Activated CD4-positive, CD25-positive, alpha-beta regulatory T cell treated with anti-CD3 and anti-CD28 coated beads, Interleukin-2, amount 50 U/mL, for 16 hours (primary cell): ENCODE measurements around the gene ITPK1.

Source experiments
- DNase-seq: peaks from one replicate; pipeline ENCODE4 v3.0.0-alpha.2; 2020; ENCODE audit warnings: low read depth, low spot score

Gene ITPK1

GRCh38 chr14:92938890-92939671 lies 176.6 kb downstream of the ITPK1 start:
- no peak for DNase-seq

GRCh38 chr14:92938235-92938875 lies 177.4 kb downstream of the ITPK1 start:
- DNase-seq: no peak

- DNase-seq: no peak
Measured at GRCh38 chr14:92937051-92937937, 178.4 kb downstream of the ITPK1 start.

DNA sequence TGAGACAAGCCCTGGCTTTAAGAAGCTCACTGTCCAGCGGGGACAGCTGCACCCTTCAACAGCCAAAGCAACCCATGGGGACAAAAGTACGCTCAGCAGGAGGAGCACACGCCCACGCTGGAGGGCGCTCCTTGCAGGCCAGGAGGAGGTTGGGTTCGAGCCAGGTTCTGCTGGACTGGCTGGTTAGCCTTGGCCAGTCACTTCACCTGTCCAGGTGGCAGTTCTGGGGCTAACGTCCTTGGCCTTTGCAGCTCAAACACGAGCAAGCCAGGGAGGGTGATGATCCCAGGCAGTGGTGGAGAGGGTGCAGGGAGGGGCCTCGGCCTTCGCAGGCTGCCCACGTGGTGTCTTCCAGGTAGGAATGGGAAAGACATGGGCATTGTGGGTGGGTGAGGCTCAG lies 179.6 kb downstream of the ITPK1 start:
- DNase-seq: no peak

DNA sequence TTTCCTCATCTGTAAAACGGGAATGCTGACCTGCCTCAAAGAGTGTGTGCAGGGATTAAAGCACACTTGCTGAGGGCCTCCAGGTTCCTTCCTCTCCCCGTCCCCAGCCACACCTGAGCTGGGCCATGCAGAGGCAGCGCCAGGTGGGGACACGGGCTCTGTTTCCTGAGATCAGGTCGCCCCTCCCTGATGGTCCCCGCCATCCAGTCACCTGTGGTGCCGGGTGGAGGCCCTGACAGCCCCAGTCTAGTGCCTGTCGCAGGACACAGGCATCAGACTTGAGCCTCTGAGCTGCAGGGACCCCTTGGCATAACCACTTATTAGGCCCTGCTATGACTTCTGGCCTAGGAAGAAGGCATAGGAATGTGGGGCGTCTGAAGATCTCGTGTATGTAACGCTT lies 180.3 kb downstream of the ITPK1 start:
- no peak for DNase-seq

DNA sequence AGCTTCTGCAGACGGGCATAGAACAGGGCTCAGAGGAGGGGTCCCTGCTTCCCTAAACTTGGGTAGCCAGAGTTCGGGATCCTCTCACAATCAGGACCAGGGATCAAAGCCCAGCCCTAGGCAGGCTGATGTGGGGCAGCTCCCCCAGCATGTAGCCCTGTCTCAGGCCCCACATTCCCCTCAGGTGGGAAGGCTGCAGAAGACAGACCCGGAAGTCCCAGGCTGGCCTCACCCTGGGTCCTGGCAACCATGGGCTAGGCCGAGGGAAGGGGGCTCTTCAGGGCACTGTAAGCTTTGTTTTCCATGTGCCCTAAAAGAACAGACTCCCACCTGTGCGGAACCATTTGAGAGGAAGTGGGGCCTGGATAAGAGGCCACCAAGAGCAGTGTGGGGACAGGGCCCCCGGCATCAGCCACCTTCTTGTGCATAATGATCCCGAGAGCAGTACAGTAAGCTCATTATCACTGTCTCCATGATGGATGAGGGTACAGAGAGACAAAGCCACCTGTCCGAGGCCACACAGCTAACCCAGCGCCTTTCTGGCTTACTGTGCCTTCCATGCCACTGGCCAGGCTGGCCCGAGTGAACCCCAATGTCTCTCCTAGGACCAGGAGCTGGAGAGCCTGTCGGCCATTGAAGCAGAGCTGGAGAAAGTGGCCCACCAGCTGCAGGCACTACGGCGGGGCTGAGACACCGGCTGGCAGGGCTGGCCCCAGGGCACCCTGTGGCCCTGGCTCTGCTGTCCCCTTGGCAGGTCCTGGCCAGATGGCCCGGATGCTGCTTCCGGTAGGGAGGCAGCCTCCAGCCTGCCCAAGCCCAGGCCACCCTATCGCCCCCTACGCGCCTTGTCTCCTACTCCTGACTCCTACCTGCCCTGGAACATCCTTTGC lies 181.3 kb downstream of the ITPK1 start:
- no peak for DNase-seq

GRCh38 chr14:92933481-92933880 lies 182.2 kb downstream of the ITPK1 start:
- no peak for DNase-seq

DNA sequence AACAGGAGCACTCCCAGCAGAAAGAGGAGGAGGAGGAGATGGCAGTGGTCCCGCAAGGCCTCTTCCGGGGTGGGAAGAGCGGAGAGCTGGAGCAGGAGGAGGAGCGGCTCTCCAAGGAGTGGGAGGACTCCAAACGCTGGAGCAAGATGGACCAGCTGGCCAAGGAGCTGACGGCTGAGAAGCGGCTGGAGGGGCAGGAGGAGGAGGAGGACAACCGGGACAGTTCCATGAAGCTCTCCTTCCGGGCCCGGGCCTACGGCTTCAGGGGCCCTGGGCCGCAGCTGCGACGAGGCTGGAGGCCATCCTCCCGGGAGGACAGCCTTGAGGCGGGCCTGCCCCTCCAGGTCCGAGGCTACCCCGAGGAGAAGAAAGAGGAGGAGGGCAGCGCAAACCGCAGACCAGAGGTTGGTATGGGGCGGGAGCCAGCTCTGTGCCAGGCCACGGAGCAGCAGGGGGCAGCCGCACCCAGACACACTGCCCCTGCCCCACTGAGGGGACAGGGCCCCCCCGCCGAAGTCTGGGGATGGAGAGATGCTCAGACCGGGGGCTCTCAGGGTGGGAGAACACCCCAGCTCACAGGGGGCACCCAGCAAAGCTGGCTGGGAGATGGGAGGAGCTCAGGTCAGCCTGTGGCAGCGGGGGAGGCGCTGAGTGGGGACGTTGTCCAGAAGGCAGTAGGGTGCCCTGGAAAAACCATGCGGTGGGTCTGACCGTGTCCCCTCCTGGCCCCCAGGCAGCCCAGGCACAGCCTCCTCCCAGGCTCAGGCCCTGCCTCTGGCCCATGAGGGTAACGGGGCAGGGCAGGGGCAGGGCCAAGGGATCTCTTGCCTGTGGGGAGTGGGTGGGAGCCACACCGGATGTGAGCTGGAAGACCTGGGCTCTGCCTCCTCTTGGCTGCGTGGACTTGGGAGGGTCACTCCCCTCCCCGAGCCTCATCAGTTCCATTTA lies 183.0 kb downstream of the ITPK1 start:
- no peak for DNase-seq

DNA sequence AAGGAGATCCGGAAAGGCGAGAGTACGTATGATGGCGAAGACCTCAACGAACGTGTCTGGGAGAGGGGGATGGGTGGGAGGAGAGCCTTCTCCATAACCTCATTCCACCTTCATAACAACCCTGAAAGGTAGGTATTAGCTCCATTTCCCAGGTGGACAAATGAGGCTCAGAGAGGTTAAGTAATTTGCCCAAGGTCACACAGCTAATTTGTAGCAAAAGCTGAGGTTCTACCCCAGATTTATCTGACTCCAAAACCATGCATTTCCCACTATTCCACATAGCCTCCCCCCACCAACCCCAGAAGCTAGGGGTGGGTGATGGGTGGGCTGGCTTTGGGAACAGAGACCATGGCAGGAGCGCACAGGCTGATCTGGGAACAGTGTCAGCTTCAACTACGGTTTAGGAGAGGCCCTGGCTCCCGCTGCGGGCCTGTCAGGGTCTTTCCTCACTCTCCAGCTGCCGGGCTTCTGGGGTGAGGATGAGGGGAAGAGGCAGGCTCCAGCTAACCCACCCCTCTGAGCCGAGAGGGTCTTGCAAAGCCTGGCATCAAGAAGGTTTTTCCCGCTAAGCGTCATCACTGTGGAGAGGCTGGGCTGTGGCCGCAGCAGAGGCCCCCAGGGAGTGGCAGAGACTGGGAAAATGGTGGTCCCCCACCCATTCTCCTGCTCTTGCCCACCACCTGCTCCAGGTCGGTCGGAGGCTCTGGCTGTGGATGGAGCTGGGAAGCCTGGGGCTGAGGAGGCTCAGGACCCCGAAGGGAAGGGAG lies 183.9 kb downstream of the ITPK1 start:
- no peak for DNase-seq

DNA sequence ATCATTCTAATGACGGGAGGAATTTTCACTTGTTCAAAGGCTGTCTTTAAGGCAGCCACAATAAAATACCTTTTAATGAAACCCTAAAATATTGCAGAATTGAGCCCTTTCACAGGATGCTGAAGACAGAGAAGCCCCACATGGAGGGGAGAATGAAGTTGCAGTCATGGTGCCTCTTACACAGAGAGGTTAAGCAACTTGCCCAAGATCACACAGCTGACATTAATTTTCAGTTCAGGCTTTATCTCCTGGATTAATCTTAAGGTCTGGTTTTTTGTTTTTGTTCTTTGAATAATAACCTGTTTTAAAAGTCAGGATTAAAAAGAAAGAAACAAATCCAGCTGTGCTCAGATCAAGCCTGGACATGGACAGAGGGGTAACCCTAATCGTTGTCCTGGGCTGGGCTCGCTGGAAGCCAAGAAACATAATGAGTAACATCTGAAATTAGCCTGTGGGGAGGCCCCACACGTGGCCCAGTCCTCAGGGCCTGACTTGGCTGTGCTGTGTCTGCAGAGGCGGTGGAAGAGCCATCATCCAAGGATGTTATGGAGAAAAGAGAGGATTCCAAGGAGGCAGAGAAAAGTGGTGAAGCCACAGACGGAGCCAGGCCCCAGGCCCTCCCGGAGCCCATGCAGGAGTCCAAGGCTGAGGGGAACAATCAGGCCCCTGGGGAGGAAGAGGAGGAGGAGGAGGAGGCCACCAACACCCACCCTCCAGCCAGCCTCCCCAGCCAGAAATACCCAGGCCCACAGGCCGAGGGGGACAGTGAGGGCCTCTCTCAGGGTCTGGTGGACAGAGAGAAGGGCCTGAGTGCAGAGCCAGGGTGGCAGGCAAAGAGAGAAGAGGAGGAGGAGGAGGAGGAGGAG lies 184.8 kb downstream of the ITPK1 start:
- no peak for DNase-seq

GRCh38 chr14:92929689-92930608 lies 185.8 kb downstream of the ITPK1 start:
- DNase-seq: no peak

- no peak for DNase-seq
Measured at GRCh38 chr14:92928961-92929688, 186.6 kb downstream of the ITPK1 start.

DNA sequence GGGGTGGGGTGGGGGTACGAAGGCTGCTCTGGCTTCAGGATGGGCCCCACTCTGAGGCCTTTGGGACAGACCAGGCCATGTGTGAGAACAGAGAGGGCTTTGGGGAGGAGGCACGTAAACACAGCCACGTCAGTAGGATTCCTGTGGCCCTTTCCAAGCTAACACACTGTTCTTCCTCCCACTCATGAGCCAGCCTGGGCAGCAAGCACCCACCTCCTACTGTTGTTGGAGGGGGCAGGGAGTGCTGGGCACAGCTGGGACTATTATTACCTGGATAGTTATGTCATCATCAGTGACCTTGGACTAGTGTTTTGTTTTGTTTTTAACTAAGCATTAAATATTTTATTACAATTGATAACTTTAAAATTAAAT lies 187.5 kb downstream of the ITPK1 start:
- no peak for DNase-seq

DNA sequence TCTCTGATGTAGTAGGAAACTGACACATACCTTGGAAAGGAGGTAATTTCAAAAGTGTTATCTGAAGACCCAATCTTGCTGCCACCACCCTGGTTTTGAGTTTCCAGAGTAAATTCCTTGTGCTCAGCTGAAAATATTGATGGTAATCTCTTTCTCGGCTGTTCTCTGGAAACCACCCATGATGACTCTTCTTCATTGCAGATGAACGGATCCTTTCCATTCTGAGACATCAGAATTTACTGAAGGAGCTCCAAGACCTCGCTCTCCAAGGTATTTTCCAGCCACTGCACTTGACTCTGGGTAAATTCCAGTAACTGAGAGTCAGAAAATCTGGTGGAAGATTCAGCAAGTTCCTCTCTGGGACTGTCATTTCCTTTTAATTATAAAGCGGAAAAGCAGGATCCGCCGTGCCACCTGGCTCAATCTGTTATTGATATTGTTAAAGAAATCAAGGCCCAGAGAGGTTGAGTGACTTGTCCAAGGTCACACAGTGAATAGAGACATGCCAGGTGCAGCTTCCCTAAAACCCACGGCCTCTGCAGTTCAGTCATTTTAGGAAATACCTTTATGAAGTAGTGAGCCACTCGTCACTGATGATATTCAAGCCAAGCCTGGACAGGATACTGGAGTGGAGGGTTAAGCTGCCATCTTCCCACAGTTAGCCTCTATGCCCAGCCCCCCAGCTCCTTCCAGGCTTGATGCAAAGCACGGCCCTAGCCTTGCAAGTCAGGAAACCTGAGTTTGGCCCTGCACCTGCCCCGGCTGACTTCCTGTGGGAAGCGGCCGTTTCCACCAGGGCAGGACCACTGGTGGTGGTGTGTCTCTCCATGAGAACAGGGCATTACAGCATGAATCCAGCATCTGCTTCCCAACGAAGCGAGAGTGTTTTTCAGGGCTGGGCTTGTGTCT lies 188.1 kb downstream of the ITPK1 start:
- no peak for DNase-seq

DNA sequence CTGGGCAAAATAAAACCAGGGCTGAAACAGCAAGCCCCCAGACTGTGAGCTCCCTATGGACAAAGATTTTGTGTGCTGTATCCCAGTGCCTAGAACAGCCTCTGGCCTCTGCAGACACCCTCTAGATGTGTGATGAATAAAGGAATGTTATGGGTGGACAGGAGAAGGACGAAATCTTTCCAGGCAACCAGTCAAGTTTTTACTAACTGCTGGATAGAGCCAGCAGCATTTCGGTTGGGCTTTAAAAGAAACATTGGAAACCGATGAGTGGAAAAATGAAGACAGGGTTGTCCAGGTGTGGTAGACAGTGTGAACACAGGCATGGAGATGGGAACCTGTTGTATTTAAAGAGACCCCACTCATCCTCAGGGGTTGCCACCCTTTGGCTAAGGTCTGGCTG lies 188.8 kb downstream of the ITPK1 start:
- no peak for DNase-seq
